Right lobe of liver (tissue), 4 donors: ENCODE data around the gene SGSH.

Experiments
- CTCF ChIP-seq, 4 donors: fragments of 200-600 bp in 3 of 4; fragments of 450-650 bp in 1 of 4; IDR thresholded peaks; one replicate each; pipeline versions ENCODE4 v1.5.1 to v1.8.0; 2016 to 2022; ENCODE audit warnings: antibody characterized with exemption in 4 of 4, mild to moderate bottlenecking in 2 of 4
- POLR2A ChIP-seq: fragments of 450-650 bp; IDR thresholded peaks from one replicate; pipeline ENCODE4 v1.6.1; 2017; ENCODE audit warnings: antibody characterized with exemption, mild to moderate bottlenecking
- donor health status: DM: no; HTN: no; CAD: no.
- donor health status: DM: no; HTN: no; CAD: no.
- donor health status: DM: no; HTN: yes; CAD: no.

DNA sequence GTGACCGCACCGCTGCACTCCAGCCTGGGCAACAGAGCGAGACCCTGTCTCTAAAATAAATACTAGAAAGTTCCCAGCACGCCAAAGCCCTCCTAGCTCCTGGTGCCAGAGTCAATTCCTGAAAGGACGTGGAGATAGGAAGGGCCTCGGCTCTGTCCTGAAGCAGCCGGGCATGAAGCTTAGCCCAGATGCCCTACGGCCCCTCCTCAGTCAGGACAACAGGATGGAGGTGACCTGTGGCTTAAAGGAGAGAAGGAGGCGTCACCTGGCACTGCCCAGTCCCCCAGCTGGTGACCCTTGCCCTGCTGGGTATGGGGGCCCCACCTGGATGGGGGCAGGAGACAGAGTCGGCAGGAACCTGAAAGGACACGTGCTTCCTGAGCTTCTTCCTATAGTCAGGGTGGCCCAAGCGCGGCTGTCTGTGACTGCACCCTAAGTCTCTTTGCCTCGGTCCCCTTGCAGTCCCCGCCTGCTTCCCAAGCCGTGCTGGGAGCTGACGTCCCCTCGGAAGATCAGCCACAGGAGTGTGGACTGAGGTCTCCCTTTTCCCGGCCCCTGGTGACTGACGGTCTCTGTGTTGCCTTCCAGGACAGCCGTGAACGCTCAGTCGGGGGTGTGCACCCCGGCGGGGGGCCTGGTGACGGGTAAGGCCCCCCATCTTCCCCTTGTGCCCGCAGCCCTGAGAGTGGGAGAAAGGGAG lies 25.6 kb upstream of the SGSH start:
- TF ChIP-seq CTCF (IDR thresholded peaks at IDR 0.05) = no peak
- TF ChIP-seq POLR2A = no peak
